ENCODE results near the gene CDKL4. TPM values are rescaled to one million over a fixed set of nuclear protein-coding genes. Genes with fewer than 3 reads are reported as not detected.
"Not testable (repeated sequence)": the region's sequence is repeated elsewhere in the genome, so short reads cannot be mapped to it uniquely, and the experiment has no call there.

CDKL4 gene
- total RNA-seq, 1 donor from 2014 or later, result 0.64 TPM

DNA sequence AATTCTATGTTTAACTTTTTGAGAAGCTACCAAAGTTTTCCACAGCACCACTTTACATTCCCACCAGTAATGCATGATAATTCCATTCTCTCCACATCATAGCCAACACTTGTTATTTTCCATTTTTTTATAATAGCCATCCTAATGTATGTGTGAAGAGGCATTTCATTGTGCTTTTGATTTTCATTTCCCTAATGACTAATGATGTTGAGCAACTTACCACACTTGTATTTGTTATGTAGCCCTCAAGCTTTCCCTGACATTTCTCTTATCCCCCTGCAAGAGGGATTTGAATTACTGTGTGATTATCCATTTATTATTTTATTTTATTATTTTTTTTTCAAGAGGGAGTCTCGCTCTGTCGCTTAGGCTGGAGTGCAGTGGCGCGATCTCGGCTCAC, 99.4 kb downstream of the CDKL4 start:
- no peak for DNase-seq (ENCODE audit: low read depth in 2 of 2)

- no peak for DNase-seq (ENCODE audit: low read depth in 2 of 2)
Observed at GRCh38 chr2:39142904-39143605, 100.7 kb downstream of the CDKL4 start.

DNA sequence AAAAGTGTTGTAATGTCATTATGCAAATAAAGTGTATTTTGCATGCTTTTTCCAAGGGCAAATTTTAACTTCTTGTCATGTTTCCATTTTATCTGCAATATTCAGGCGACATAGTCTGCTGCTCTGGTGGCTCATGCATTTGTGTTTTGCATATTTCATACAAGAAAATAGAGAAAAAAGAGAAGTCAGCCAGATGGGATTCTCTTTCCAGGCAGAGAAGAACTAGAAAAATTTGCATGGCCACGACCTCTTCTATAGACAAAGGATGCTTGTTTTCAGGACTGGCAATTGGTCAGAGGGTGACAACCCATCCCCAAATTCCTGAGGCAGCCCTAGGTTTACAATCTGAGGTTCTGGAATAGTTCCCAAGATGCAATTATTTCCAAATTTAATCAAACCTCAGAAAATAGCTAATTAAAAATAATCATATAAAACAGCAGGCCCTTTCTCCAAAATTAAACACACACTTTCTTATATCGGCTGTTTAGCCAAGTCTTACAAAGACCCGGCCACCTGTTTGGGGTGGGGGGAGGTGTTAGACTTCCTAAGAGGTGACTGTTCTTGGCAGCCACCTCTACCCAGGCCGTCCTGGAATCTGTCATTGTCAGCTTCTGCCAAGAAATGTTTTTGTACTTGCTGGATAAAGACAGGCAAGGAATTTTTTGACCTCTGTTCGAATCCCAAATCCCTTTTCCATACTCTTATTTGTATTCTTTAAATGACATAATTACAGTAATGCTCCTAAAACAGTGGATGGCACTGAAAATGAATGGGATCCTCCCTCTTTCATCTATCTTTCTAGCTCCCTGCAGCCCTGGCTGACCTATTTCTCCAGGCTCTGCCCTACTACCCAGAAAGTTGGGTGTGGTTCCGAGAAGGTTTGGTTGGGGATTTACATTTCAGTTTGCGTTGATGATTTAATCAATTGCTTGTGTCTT, 102.2 kb downstream of the CDKL4 start:
- DNase-seq (ENCODE audit: low read depth in 2 of 2), result no peak

- DNase-seq (ENCODE audit: low read depth in 2 of 2), result not testable (repeated sequence)
Observed at GRCh38 chr2:39140948-39141333, 102.8 kb downstream of the CDKL4 start.

DNA sequence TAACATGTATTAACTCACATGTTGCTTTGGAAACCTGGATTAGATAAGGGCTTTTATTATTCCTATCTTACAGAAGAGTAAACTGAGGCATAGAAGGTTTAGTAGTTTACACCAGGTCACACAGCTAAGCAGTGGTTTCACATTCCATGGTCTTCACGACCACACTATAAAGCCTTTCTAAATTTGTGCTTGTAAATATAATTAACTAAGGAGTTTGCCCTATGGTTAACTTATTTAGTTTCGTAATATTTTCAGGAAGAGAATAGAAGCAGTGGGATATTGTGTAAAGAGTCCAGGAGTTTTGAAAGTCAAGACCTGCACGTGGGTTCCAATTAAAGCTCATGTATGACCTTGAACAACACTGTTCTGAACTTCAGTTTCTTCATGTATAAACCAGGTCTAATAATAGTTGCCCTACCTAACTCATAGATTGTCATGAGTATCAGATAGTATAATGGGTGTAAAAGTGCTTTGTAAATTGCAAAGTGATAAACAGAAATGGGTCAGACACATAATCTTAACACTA, 103.4 kb downstream of the CDKL4 start:
- DNase-seq (ENCODE audit: low read depth in 2 of 2), result no peak

DNA sequence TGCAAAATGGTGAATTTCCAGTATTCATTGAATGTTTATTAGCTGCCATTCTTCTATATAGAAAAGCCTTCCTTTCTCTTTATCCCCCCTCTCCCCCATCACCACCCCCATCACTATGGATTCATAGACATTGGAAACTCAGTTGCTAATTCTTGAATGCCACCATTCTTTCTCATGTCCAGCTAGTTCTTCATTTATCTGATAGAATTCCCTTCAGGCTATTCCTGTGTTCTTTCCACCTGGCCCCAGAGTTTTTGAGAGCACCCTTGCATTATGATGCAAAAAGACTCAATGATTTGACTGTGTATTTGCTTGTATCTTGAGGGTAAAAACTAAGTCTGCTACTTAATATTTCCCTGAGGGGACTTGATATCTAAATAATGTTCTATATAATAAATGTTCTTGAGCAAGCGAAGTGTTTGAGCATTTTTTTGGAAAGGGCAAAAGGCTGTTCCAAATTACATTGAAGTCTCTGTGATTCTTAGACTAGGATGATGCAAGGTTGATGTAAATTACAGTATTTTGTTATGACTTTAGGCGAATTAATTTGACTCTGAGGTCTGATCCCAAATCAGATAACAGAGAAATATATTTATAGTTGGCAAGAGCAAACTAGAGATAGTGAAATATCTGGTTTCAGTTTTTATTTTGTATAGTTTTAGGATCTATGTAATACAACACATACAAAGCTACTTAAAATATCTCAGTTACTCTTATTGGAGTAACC, 104.1 kb downstream of the CDKL4 start:
- no peak for DNase-seq (ENCODE audit: low read depth in 2 of 2)

DNA sequence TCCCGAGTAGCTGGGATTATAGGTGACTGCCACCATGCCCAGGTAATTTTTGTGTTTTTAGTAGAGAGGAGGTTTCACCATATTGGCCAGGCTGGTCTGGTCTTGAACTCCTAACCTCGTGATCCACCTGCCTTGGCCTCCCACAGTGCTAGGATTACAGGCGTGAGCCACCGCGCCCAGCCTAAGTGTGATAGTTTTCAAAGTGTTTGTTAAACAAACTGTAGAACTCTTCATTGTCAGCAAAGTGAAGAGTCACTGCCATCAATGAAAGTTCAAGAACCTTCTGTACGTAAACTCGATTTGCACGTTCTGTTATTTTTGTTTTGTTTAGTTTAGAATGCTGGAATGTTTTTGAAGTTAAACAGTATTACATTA, 104.9 kb downstream of the CDKL4 start:
- no peak for DNase-seq (ENCODE audit: low read depth in 2 of 2)

GRCh38 chr2:39138187-39138836, 105.5 kb downstream of the CDKL4 start:
- DNase-seq (ENCODE audit: low read depth in 2 of 2), result not testable (repeated sequence)

DNA sequence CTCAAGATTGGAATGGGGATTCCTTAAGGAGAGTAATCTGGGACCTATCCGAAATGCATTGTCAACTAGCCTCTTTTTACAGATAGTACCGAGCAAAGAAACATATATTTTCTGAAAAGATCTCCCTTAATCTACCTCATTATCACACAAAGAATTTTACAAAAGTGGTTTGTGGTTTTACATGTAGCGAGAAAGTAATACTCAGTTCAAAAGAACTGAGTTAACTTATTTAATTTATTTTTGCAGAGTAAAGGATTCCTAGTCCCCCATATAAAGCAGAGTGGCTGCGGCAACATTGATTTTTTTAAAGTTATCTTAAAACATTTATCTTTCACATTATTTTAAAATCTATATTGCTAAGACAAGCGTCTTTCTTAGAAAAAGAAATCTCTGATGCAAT, 107.0 kb downstream of the CDKL4 start:
- DNase-seq (ENCODE audit: low read depth in 2 of 2), result no peak

DNA sequence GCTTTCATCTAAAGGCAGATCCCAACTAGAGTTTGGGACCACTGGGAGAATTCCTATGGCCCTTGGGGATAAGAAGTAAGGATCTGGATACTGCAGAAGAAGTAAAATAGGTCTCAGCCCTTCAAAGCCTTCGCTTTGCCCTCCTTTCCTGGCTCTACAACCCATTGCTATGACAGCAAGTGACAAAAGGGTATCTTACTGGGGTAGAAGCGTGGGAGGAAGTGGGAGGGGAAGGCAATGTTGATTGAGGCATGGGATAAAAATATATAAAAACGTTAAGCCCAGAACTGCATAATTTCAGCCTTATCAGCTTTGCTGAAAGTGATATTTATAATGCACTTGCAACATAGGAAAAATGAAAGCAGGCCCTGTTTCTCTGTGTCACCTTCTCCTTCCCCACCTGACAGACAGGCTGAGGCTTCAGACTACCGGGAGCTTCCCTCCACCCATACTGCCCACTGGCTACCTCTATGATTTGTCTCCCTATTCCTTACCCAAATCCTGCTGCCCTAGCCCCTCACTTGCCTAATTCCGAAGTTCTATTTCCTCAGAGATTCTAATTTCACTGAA, 108.0 kb downstream of the CDKL4 start:
- no peak for DNase-seq (ENCODE audit: low read depth in 2 of 2)

DNA sequence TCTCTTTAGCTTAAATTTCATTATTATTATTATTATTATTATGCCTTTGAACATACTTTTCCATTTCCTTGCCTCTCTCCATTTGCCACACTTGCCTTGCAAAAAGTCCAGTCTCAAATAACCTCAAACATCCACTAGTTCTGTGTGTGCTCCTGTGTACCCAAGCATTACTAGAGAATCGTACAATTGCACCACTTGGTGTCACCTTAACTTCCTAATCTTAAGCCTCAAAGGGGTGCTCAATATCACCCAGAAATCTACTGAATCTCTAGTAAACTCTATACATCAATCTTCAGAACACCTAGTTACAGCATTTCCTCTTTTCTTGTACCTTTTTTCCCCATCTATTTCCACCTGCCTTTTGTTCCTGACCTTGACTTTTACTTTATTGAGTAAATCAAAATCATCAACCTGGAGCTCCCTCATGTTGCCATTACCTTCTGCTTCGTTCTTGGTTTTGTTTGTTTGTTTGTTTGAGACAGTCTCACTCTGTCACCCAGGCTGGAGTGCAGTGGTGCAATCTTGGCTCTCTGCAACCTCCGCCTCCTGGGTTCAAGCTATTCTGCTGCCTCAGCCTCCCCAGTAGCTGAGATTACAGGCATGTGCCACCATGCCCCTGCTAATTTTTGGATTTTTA, 110.4 kb downstream of the CDKL4 start:
- no peak for DNase-seq (ENCODE audit: low read depth in 2 of 2)

GRCh38 chr2:39128919-39129391, 114.8 kb downstream of the CDKL4 start:
- no peak for DNase-seq (ENCODE audit: low read depth in 2 of 2)

- no peak for DNase-seq (ENCODE audit: low read depth in 2 of 2)
Observed at GRCh38 chr2:39127973-39128372, 115.8 kb downstream of the CDKL4 start.

Other genes with a start within 250 kb of the CDKL4 start
- 5.8 and 7.3 TPM in 2 replicates for gene SOS1, start 122.9 kb downstream of the CDKL4 start, total RNA-seq
- gene MAP4K3, start 193.3 kb upstream of the CDKL4 start, total RNA-seq, result 10.1 and 11.5 TPM in 2 replicates